SIG-M5 treated with dmso at 0.1 percent for 504 hours (cell line): ENCODE data around the gene FZD4.
"Not testable (repeated sequence)": the region's sequence is repeated elsewhere in the genome, so short reads cannot be mapped to it uniquely, and the experiment has no call there.

Experiments used
- DNase-seq: peaks from one replicate; lab custom pipeline; 2025; ENCODE audit not compliant: unreplicated experiment; lab: John Stamatoyannopoulos, UW

Gene FZD4

GRCh38 chr11:86955361-86956120 lies at the start of gene FZD4:
Gene FZD4 (minus strand): TSS chr11:86955395. CDS start chr11:86955085, 310 bp downstream.
- peak; percentile 73 for DNase-seq

- not testable (repeated sequence) for DNase-seq
These were observed 49.1 kb upstream of the FZD4 start for GRCh38 chr11:87004281-87004680.

- DNase-seq = no peak
These were observed 47.7 kb upstream of the FZD4 start for GRCh38 chr11:87002918-87003317.

GRCh38 chr11:86999859-87000753 lies 44.9 kb upstream of the FZD4 start:
- DNase-seq = peak; percentile 41

GRCh38 chr11:86999388-86999787 lies 44.2 kb upstream of the FZD4 start:
- no peak for DNase-seq

GRCh38 chr11:86996953-86997570 lies 41.9 kb upstream of the FZD4 start:
- DNase-seq = no peak

- DNase-seq = no peak
These were observed 37.8 kb upstream of the FZD4 start for GRCh38 chr11:86993031-86993430.

GRCh38 chr11:86992340-86992739 lies 37.1 kb upstream of the FZD4 start:
- DNase-seq = not testable (repeated sequence)

- DNase-seq = no peak
These were observed 36.1 kb upstream of the FZD4 start for GRCh38 chr11:86991341-86991740.

GRCh38 chr11:86990515-86990914 lies 35.3 kb upstream of the FZD4 start:
- no peak for DNase-seq

GRCh38 chr11:86990031-86990430 lies 34.8 kb upstream of the FZD4 start:
- no peak for DNase-seq

GRCh38 chr11:86988351-86988881 lies 33.2 kb upstream of the FZD4 start:
- DNase-seq = no peak

GRCh38 chr11:86987679-86988078 lies 32.5 kb upstream of the FZD4 start:
- no peak for DNase-seq

- no peak for DNase-seq
These were observed 29.5 kb upstream of the FZD4 start for GRCh38 chr11:86984701-86985100.

- no peak for DNase-seq
These were observed 27.9 kb upstream of the FZD4 start for GRCh38 chr11:86983021-86983488.

- DNase-seq = no peak
These were observed 26.8 kb upstream of the FZD4 start for GRCh38 chr11:86981777-86982540.

GRCh38 chr11:86980086-86980796 lies 25.0 kb upstream of the FZD4 start:
- no peak for DNase-seq

GRCh38 chr11:86978756-86979608 lies 23.8 kb upstream of the FZD4 start:
- DNase-seq = peak; percentile 31

- DNase-seq = peak; percentile 26
These were observed 23.1 kb upstream of the FZD4 start for GRCh38 chr11:86978247-86978646.
